MM.1S (cell line): ENCODE data around the gene WNK1.

Experiments used
- CTCF ChIP-seq: fragments of 300-600 bp; sonication (generic); IDR thresholded peaks from 2 replicates; pipeline ENCODE4 v1.5.1; 2016; ENCODE audit warnings: antibody characterized with exemption, low read length, mixed read lengths
- EZH2phosphoT487 ChIP-seq: fragments of 300-600 bp; sonication (generic); IDR thresholded peaks from 2 replicates; pipeline ENCODE4 v1.6.1; 2018; ENCODE audit warnings: antibody characterized with exemption, low read length

- TF ChIP-seq CTCF (no peak), EZH2phosphoT487 (no peak)
These were observed 16.1 kb downstream of the WNK1 start for GRCh38 chr12:768434-768833.
